Natural killer cell (primary cell): ENCODE measurements around the gene PRRT3. TPM values are rescaled to one million over a fixed set of nuclear protein-coding genes. Genes with fewer than 3 reads are reported as not detected.

Experiments
- total RNA-seq, 4 donors: library from RNA; stranded (reverse); fragments of 120-200 nt in 1 of 4; gene quantifications; one replicate each; pipeline versions ENCODE4 v1.2.3 to v1.2.4, GENCODE V29; 2013 to 2022

The PRRT3 gene
- total RNA-seq, 3 donors from 2014 or later (not counting 1 experiment from before 2014, with no cell fraction given): 2.2 to 5.1 (median 4.8) TPM

Other genes with a start within 250 kb of the PRRT3 start
- under 1 TPM in 2 of 3 donors, not detected in 1; 0.43 to 0.49 TPM for gene CPNE9, start 248.6 kb downstream of the PRRT3 start, total RNA-seq
- 10 to 100 TPM; 45.1 to 72.1 (median 66.5) TPM for gene BRPF1, start 220.7 kb downstream of the PRRT3 start, total RNA-seq
- 10 to 100 TPM; 33.4 to 52.1 (median 34.7) TPM for gene OGG1, start 202.5 kb downstream of the PRRT3 start, total RNA-seq
- gene CAMK1, start 182.5 kb downstream of the PRRT3 start, total RNA-seq: 10 to 100 TPM in 1 of 3 donors, 1 to 10 TPM in 2; 7.4 to 20.4 (median 8.7) TPM
- gene TADA3, start 159.9 kb downstream of the PRRT3 start, total RNA-seq: 10 to 100 TPM; 59.2 to 73.7 (median 69.2) TPM
- 100 to 1,000 TPM; 282 to 288 (median 285) TPM for gene ARPC4, start 159.3 kb downstream of the PRRT3 start, total RNA-seq
- gene TTLL3, start 142.1 kb downstream of the PRRT3 start, total RNA-seq: 100 to 1,000 TPM; 133 to 137 (median 136) TPM
- gene RPUSD3, start 108.4 kb downstream of the PRRT3 start, total RNA-seq: 10 to 100 TPM; 27.5 to 43.9 (median 30.9) TPM
- gene CIDEC, start 72.2 kb downstream of the PRRT3 start, total RNA-seq: not detected
- gene JAGN1, start 61.8 kb downstream of the PRRT3 start, total RNA-seq: 10 to 100 TPM; 15.4 to 16.6 (median 15.5) TPM
- gene IL17RE, start 49.6 kb downstream of the PRRT3 start, total RNA-seq: 1 to 10 TPM in 2 of 3 donors, under 1 TPM in 1; 0.28 to 2.5 (median 1.5) TPM
- 1 to 10 TPM in 2 of 3 donors, under 1 TPM in 1; 0.77 to 1.5 (median 1.2) TPM for gene IL17RC, start 35.3 kb downstream of the PRRT3 start, total RNA-seq
- gene CRELD1, start 18.6 kb downstream of the PRRT3 start, total RNA-seq: 10 to 100 TPM; 29.1 to 35.6 (median 32.9) TPM
- 10 to 100 TPM; 48.5 to 50.4 (median 49.2) TPM for gene EMC3, start 34.4 kb upstream of the PRRT3 start, total RNA-seq
- gene FANCD2, start 74.0 kb upstream of the PRRT3 start, total RNA-seq: 10 to 100 TPM in 2 of 3 donors, 1 to 10 TPM in 1; 9.0 to 15.7 (median 14.6) TPM
- gene FANCD2OS, start 155.8 kb upstream of the PRRT3 start, total RNA-seq: not detected
- 10 to 100 TPM; 65.8 to 78.5 (median 75.0) TPM for gene BRK1, start 163.3 kb upstream of the PRRT3 start, total RNA-seq
- gene VHL, start 189.4 kb upstream of the PRRT3 start, total RNA-seq: 100 to 1,000 TPM in 2 of 3 donors, 10 to 100 TPM in 1; 94.9 to 113 (median 102) TPM
- gene IRAK2, start 212.5 kb upstream of the PRRT3 start, total RNA-seq: 10 to 100 TPM; 10.4 to 28.2 (median 10.9) TPM